Left lobe of liver (tissue), 2 donors: ENCODE results near the gene COL4A3. TPM values are rescaled to one million over a fixed set of nuclear protein-coding genes. Genes with fewer than 3 reads are reported as not detected.
"Not testable (repeated sequence)": the region's sequence is repeated elsewhere in the genome, so short reads cannot be mapped to it uniquely, and the experiment has no call there.

ENCODE experiments used
- ATAC-seq: fragments of 200-7000 bp; cut with Tn5 transposase; one replicate; pipeline ENCODE4 v1.9.1; 2020; ENCODE audit warnings: mild to moderate bottlenecking, moderate library complexity
- DNase-seq: peaks from one replicate; pipeline ENCODE4 v3.0.0-alpha.2; 2020; ENCODE audit warnings: low spot score
- total RNA-seq: library from RNA; stranded (reverse); gene quantifications from one replicate; pipeline ENCODE4 v1.2.1, GENCODE V29; 2021
- donor health status: DM: no; HTN: no; CAD: no; lungs with moderate emphysema.
- donor health status: DM: no; HTN: yes; CAD: no.

COL4A3 gene
- total RNA-seq, 1 donor from 2014 or later = 0.55 TPM

- ATAC-seq = no peak
- DNase-seq = no peak
Measured at GRCh38 chr2:227154986-227155774, 9.2 kb upstream of the COL4A3 start.

GRCh38 chr2:227160164-227160563 is 4.3 kb upstream of the COL4A3 start:
- ATAC-seq (no peak), DNase-seq (no peak)

- DNase-seq (no peak), ATAC-seq (no peak)
Measured at GRCh38 chr2:227161947-227162346, 2.5 kb upstream of the COL4A3 start.

GRCh38 chr2:227163485-227163997 is 883 bp upstream of the COL4A3 start:
- ATAC-seq = peak; percentile 36
- DNase-seq = peak; percentile 44

GRCh38 chr2:227164763-227165291 is 403 bp downstream of the COL4A3 start:
- ATAC-seq (peak; percentile 74), DNase-seq (peak; percentile 53)

GRCh38 chr2:227171779-227172178 is 7.4 kb downstream of the COL4A3 start:
- DNase-seq, ATAC-seq: not testable (repeated sequence)

- DNase-seq (no peak), ATAC-seq (no peak)
Measured at GRCh38 chr2:227177592-227178336, 13.3 kb downstream of the COL4A3 start.

GRCh38 chr2:227179988-227180685 is 15.7 kb downstream of the COL4A3 start:
- ATAC-seq (no peak), DNase-seq (no peak)

GRCh38 chr2:227180770-227181169 is 16.3 kb downstream of the COL4A3 start:
- ATAC-seq = no peak
- DNase-seq = no peak

- ATAC-seq (peak; percentile 28), DNase-seq (no peak)
Measured at GRCh38 chr2:227182765-227183164, 18.3 kb downstream of the COL4A3 start.

GRCh38 chr2:227183657-227184367 is 19.4 kb downstream of the COL4A3 start:
- DNase-seq (peak; percentile 62), ATAC-seq (peak; percentile 89)

- ATAC-seq (no peak), DNase-seq (no peak)
Measured at GRCh38 chr2:227185615-227186232, 21.3 kb downstream of the COL4A3 start.

- DNase-seq (no peak), ATAC-seq (no peak)
Measured at GRCh38 chr2:227186751-227187150, 22.3 kb downstream of the COL4A3 start.

GRCh38 chr2:227188292-227188691 is 23.9 kb downstream of the COL4A3 start:
- ATAC-seq = peak; percentile 53
- no peak for DNase-seq

GRCh38 chr2:227191367-227191766 is 26.9 kb downstream of the COL4A3 start:
- DNase-seq (no peak), ATAC-seq (no peak)

- no peak for ATAC-seq
- no peak for DNase-seq
Measured at GRCh38 chr2:227192491-227192890, 28.1 kb downstream of the COL4A3 start.

- ATAC-seq (no peak), DNase-seq (no peak)
Measured at GRCh38 chr2:227194219-227194618, 29.8 kb downstream of the COL4A3 start.

- ATAC-seq = no peak
- no peak for DNase-seq
Measured at GRCh38 chr2:227198866-227199265, 34.4 kb downstream of the COL4A3 start.

- ATAC-seq = no peak
- no peak for DNase-seq
Measured at GRCh38 chr2:227201771-227202170, 37.3 kb downstream of the COL4A3 start.

- no peak for ATAC-seq
Measured at GRCh38 chr2:227204452-227204851, 40.0 kb downstream of the COL4A3 start.

More at GRCh38 chr2:227204452-227204851, 40.0 kb downstream of the COL4A3 start:
- no peak for DNase-seq
